ENCODE data around the gene GSAP.

GRCh38 chr7:77428777-77429231, 12.7 kb upstream of the GSAP start:
- no peak for TF ChIP-seq CTCF (IDR thresholded peaks at IDR 0.05)
- no peak for TF ChIP-seq ETV6 (CRISPR knock-in tag; IDR thresholded peaks at IDR 0.05)
- no peak for TF ChIP-seq SP1 (CRISPR knock-in tag; conservative IDR thresholded peaks at IDR 0.05)
- no peak for TF ChIP-seq ZNF512 (CRISPR knock-in tag; IDR thresholded peaks at IDR 0.05; ENCODE audit: borderline replicate concordance)
- no peak for TF ChIP-seq ATF2 (CRISPR knock-in tag; IDR thresholded peaks at IDR 0.05; ENCODE audit: borderline replicate concordance, low read depth)
- no peak for TF ChIP-seq NR1H2 (CRISPR knock-in tag; IDR thresholded peaks at IDR 0.05)
- no peak for TF ChIP-seq TEAD4 (CRISPR knock-in tag; IDR thresholded peaks at IDR 0.05)
